HG03354 (cell line): ENCODE measurements around the gene FAF1.

Source experiments
- ATAC-seq: cut with Tn5 transposase; IDR thresholded peaks from one replicate; pipeline ENCODE4 v1.9.1; 2021; ENCODE audit warnings: mild to moderate bottlenecking; ENCODE audit not compliant: unreplicated experiment, poor library complexity, severe bottlenecking

The FAF1 gene

GRCh38 chr1:50481142-50481736 is 478.8 kb downstream of the FAF1 start:
- ATAC-seq: no peak

- peak; percentile 81 for ATAC-seq
These were observed 483.3 kb downstream of the FAF1 start for GRCh38 chr1:50476800-50477199.

- no peak for ATAC-seq
These were observed 484.9 kb downstream of the FAF1 start for GRCh38 chr1:50474859-50475809.

GRCh38 chr1:50473513-50473912 is 486.6 kb downstream of the FAF1 start:
- ATAC-seq: no peak

GRCh38 chr1:50471967-50472366 is 488.1 kb downstream of the FAF1 start:
- no peak for ATAC-seq

GRCh38 chr1:50462964-50463363 is 497.1 kb downstream of the FAF1 start:
- ATAC-seq: no peak

- ATAC-seq: no peak
These were observed 501.6 kb downstream of the FAF1 start for GRCh38 chr1:50458507-50458906.

GRCh38 chr1:50454911-50455310 is 505.2 kb downstream of the FAF1 start:
- ATAC-seq: no peak

GRCh38 chr1:50453266-50453665 is 506.8 kb downstream of the FAF1 start:
- no peak for ATAC-seq

GRCh38 chr1:50452700-50453099 is 507.4 kb downstream of the FAF1 start:
- ATAC-seq: no peak

- ATAC-seq: no peak
These were observed 509.0 kb downstream of the FAF1 start for GRCh38 chr1:50450861-50451653.

- no peak for ATAC-seq
These were observed 512.1 kb downstream of the FAF1 start for GRCh38 chr1:50447961-50448360.

- no peak for ATAC-seq
These were observed 518.9 kb downstream of the FAF1 start for GRCh38 chr1:50441183-50441582.

- ATAC-seq: no peak
These were observed 521.1 kb downstream of the FAF1 start for GRCh38 chr1:50438945-50439344.

GRCh38 chr1:50436489-50436888 is 523.6 kb downstream of the FAF1 start:
- ATAC-seq: no peak

- ATAC-seq: no peak
These were observed 530.1 kb downstream of the FAF1 start for GRCh38 chr1:50430010-50430405.

- ATAC-seq: no peak
These were observed 532.0 kb downstream of the FAF1 start for GRCh38 chr1:50427818-50428779.

- ATAC-seq: no peak
These were observed 532.8 kb downstream of the FAF1 start for GRCh38 chr1:50427086-50427817.

GRCh38 chr1:50426702-50427085 is 533.4 kb downstream of the FAF1 start:
- no peak for ATAC-seq
